Activated CD4-positive, alpha-beta T cell treated with anti-CD3 and anti-CD28 coated beads for 36 hours (primary cell): ENCODE measurements around the gene LIN54. TPM values are rescaled to one million over a fixed set of nuclear protein-coding genes. Genes with fewer than 3 reads are reported as not detected.
"Not testable (repeated sequence)": the region's sequence is repeated elsewhere in the genome, so short reads cannot be mapped to it uniquely, and the experiment has no call there.

Experiments
- ATAC-seq: fragments of 200-7000 bp; cut with Tn5 transposase; one replicate; pipeline ENCODE4 v1.10.0; 2021; ENCODE audit warnings: mild to moderate bottlenecking, moderate library complexity
- CTCF ChIA-PET: fragments of 350-600 bp; sonication (Branson Sonifier 250); formaldehyde crosslinking; loops from one replicate; lab custom pipeline; 2021; ENCODE audit warnings: antibody characterized with exemption; lab: Charles Lee
- POLR2A ChIA-PET: fragments of 350-600 bp; sonication (Branson Sonifier 250); formaldehyde crosslinking; loops from one replicate; lab custom pipeline; 2021; ENCODE audit warnings: antibody characterized with exemption, inconsistent platforms; lab: Charles Lee
- DNase-seq: peaks from one replicate; pipeline ENCODE4 v3.0.0-alpha.2; 2020
- H3K27ac Mint-ChIP-seq: one replicate; pipeline ENCODE4 v1.8.0; 2021; ENCODE audit warnings: mixed read lengths
- H3K27me3 Mint-ChIP-seq: one replicate; pipeline ENCODE4 v1.8.0; 2021; ENCODE audit warnings: mixed read lengths
- H3K36me3 Mint-ChIP-seq: one replicate; pipeline ENCODE4 v1.8.0; 2021; ENCODE audit warnings: low read depth, mixed read lengths
- H3K4me1 Mint-ChIP-seq: one replicate; pipeline ENCODE4 v1.8.0; 2021; ENCODE audit warnings: mixed read lengths
- H3K4me3 Mint-ChIP-seq: one replicate; pipeline ENCODE4 v1.8.0; 2021; ENCODE audit warnings: mild to moderate bottlenecking, moderate library complexity, mixed read lengths
- H3K9me3 Mint-ChIP-seq: one replicate; pipeline ENCODE4 v1.8.0; 2021; ENCODE audit warnings: low read depth, mixed read lengths
- intact Hi-C, 2 experiments: fragments of 100-400 bp; cut with DNase I in 1 of 2; cut with micrococcal nuclease in 1 of 2; formaldehyde crosslinking; loops; one replicate each; pipeline versions ENCODE4 v1.14.2 to v1.15.1; 2022 to 2024; cut with DNase I, micrococcal nuclease
- total RNA-seq, 2 experiments: library from RNA; stranded (reverse); gene quantifications; one replicate each; pipeline ENCODE4 v1.2.3, GENCODE V29; 2021

LIN54 gene
- total RNA-seq, 2 experiments from 2014 or later, result 23.5 to 31.7 TPM

- ChIA-PET POLR2A (no interaction called here), CTCF (interaction anchor here (0.6 to 1.2 kb wide), 2 partner anchors 17 to 128 kb away, joined by 4 to 5 read pairs; no protein-coding TSS in a partner anchor)
- no peak overlapping the region for H3K27ac Mint-ChIP-seq
- peaks cover 8% of the 10 kb centered on the region for H3K9me3 Mint-ChIP-seq
- intact Hi-C loops, result no loop called here
- H3K4me3 Mint-ChIP-seq, result no peak overlapping the region
- peaks cover 5% of the 10 kb centered on the region for H3K4me1 Mint-ChIP-seq
- no peaks in the 10 kb centered on the region for H3K36me3 Mint-ChIP-seq
- H3K27me3 Mint-ChIP-seq, result no peaks in the 10 kb centered on the region
- no peak for DNase-seq
- no peak for ATAC-seq
Observed at GRCh38 chr4:83029688-83030087, 19.1 kb upstream of the LIN54 start.

GRCh38 chr4:83028976-83029375 lies 18.4 kb upstream of the LIN54 start:
- Mint-ChIP-seq H3K9me3 (peaks cover 8% of the 10 kb centered on the region), H3K36me3 (no peaks in the 10 kb centered on the region), H3K27ac (no peak overlapping the region), H3K4me3 (no peak overlapping the region), H3K4me1 (peaks cover 5% of the 10 kb centered on the region), H3K27me3 (no peaks in the 10 kb centered on the region)
- intact Hi-C loops, result no loop called here
- ChIA-PET CTCF (no interaction called here), POLR2A (no interaction called here)
- ATAC-seq (no peak), DNase-seq (no peak)

GRCh38 chr4:83025563-83025962 lies 14.9 kb upstream of the LIN54 start:
- H3K36me3 Mint-ChIP-seq, result no peaks in the 10 kb centered on the region
- H3K27ac Mint-ChIP-seq, result no peak overlapping the region
- no peak for DNase-seq
- H3K4me1 Mint-ChIP-seq, result no peaks in the 10 kb centered on the region
- no peak overlapping the region for H3K4me3 Mint-ChIP-seq
- intact Hi-C loops, result no loop called here
- ChIA-PET POLR2A (no interaction called here), CTCF (interaction anchor here (1.0 kb wide), 2 partner anchors 9 to 13 kb away, joined by 3 read pairs; partner anchors contain the start of gene COPS4)
- no peaks in the 10 kb centered on the region for H3K27me3 Mint-ChIP-seq
- peaks cover 8% of the 10 kb centered on the region for H3K9me3 Mint-ChIP-seq
- no peak for ATAC-seq

GRCh38 chr4:83024233-83024632 lies 13.6 kb upstream of the LIN54 start:
- intact Hi-C loops, result no loop called here
- CTCF ChIA-PET, result no interaction called here
- DNase-seq (no peak), ATAC-seq (no peak)
- peaks cover 8% of the 10 kb centered on the region for H3K9me3 Mint-ChIP-seq
- H3K36me3 Mint-ChIP-seq, result no peaks in the 10 kb centered on the region
- peaks cover 5% of the 10 kb centered on the region for H3K4me1 Mint-ChIP-seq
- no peak overlapping the region for H3K27ac Mint-ChIP-seq
- no peak overlapping the region for H3K4me3 Mint-ChIP-seq
- POLR2A ChIA-PET, result no interaction called here
- no peaks in the 10 kb centered on the region for H3K27me3 Mint-ChIP-seq

- H3K27ac Mint-ChIP-seq, H3K4me1 Mint-ChIP-seq, DNase-seq, H3K4me3 Mint-ChIP-seq, POLR2A ChIA-PET, intact Hi-C loops, H3K9me3 Mint-ChIP-seq, H3K27me3 Mint-ChIP-seq, ATAC-seq, H3K36me3 Mint-ChIP-seq, CTCF ChIA-PET: not testable (repeated sequence)
Observed at GRCh38 chr4:83023599-83023998, 13.0 kb upstream of the LIN54 start.

- DNase-seq (no peak), ATAC-seq (no peak)
- POLR2A ChIA-PET, result interaction anchor here (1.4 kb wide), 1 partner anchor 12 kb away, joined by 5 read pairs; the partner anchor contains the start of gene COPS4
- H3K9me3 Mint-ChIP-seq, result peaks cover 8% of the 10 kb centered on the region
- peaks cover 5% of the 10 kb centered on the region for H3K4me1 Mint-ChIP-seq
- CTCF ChIA-PET, result interaction anchor here (1.5 kb wide), 1 partner anchor 10 kb away, joined by 3 read pairs; no protein-coding TSS in a partner anchor
- no peak overlapping the region for H3K4me3 Mint-ChIP-seq
- H3K27me3 Mint-ChIP-seq, result no peaks in the 10 kb centered on the region
- H3K27ac Mint-ChIP-seq, result no peak overlapping the region
- no peaks in the 10 kb centered on the region for H3K36me3 Mint-ChIP-seq
- intact Hi-C loops, result no loop called here
Observed at GRCh38 chr4:83022724-83023450, 12.3 kb upstream of the LIN54 start.

GRCh38 chr4:83019794-83020494 lies 9.3 kb upstream of the LIN54 start:
- POLR2A ChIA-PET, result no interaction called here
- Mint-ChIP-seq H3K4me3 (no peak overlapping the region), H3K27ac (no peak overlapping the region), H3K36me3 (no peaks in the 10 kb centered on the region), H3K27me3 (no peaks in the 10 kb centered on the region), H3K4me1 (peaks cover 5% of the 10 kb centered on the region), H3K9me3 (peaks cover 1% of the 10 kb centered on the region)
- peak; percentile 81 for ATAC-seq
- DNase-seq, result no peak
- CTCF ChIA-PET, result interaction anchor here (0.6 to 0.9 kb wide), 4 partner anchors 8 to 86 kb away, joined by 3 read pairs; no protein-coding TSS in a partner anchor
- intact Hi-C loops, result loop anchor here (10.0 kb wide), 2 partner anchors 435 to 735 kb away; partner anchors contain the start of genes HELQ (in 1 of the 2) and MRPS18C (in 1 of the 2)

GRCh38 chr4:83013902-83014301 lies 3.3 kb upstream of the LIN54 start:
- no peak for DNase-seq
- no peaks in the 10 kb centered on the region for H3K27me3 Mint-ChIP-seq
- POLR2A ChIA-PET, result interaction anchor here (1.2 kb wide), 1 partner anchor 21 kb away, joined by 18 read pairs; the partner anchor contains the start of gene COPS4
- intact Hi-C loops, result loop anchor here (1.0 to 10.0 kb wide), 10 partner anchors 21 to 729 kb away; partner anchors contain the start of genes HELQ (in 2 of the 2), ABRAXAS1 (in 1 of the 2), COPS4 (in 1 of the 2) and ENOPH1 (in 1 of the 2)
- CTCF ChIA-PET, result interaction anchor here (0.6 to 4.2 kb wide), 4 partner anchors 16 to 50 kb away, joined by 3 to 28 read pairs (median 4); partner anchors contain the start of gene COPS4
- no peaks in the 10 kb centered on the region for H3K9me3 Mint-ChIP-seq
- peaks cover 24% of the 10 kb centered on the region for H3K4me1 Mint-ChIP-seq
- peak overlapping the region; percentile 93 for H3K27ac Mint-ChIP-seq
- ATAC-seq, result no peak
- H3K36me3 Mint-ChIP-seq, result peaks cover 3% of the 10 kb centered on the region
- H3K4me3 Mint-ChIP-seq, result peak overlapping the region; percentile 99

GRCh38 chr4:83013420-83013867 lies 2.8 kb upstream of the LIN54 start:
- intact Hi-C loops, result loop anchor here (1.0 to 10.0 kb wide), 10 partner anchors 22 to 729 kb away; partner anchors contain the start of genes HELQ (in 2 of the 2), ABRAXAS1 (in 1 of the 2), COPS4 (in 1 of the 2) and ENOPH1 (in 1 of the 2)
- DNase-seq (no peak), ATAC-seq (no peak)
- Mint-ChIP-seq H3K36me3 (peaks cover 3% of the 10 kb centered on the region), H3K27ac (peak overlapping the region; percentile 93), H3K27me3 (no peaks in the 10 kb centered on the region), H3K4me3 (peak overlapping the region; percentile 99), H3K4me1 (peaks cover 27% of the 10 kb centered on the region), H3K9me3 (no peaks in the 10 kb centered on the region)
- ChIA-PET POLR2A (interaction anchor here (0.7 to 1.2 kb wide), 5 partner anchors 14 to 584 kb away, joined by 4 to 18 read pairs (median 5); partner anchors contain the start of gene COPS4), CTCF (interaction anchor here (0.6 to 4.2 kb wide), 7 partner anchors 9 to 114 kb away, joined by 3 to 28 read pairs (median 4); partner anchors contain the start of gene COPS4)

- CTCF ChIA-PET, result interaction anchor here (0.6 to 4.2 kb wide), 10 partner anchors 9 to 113 kb away, joined by 3 to 28 read pairs (median 3); partner anchors contain the start of gene COPS4
Observed at GRCh38 chr4:83012687-83013419, 2.2 kb upstream of the LIN54 start.

More at GRCh38 chr4:83012687-83013419, 2.2 kb upstream of the LIN54 start:
- peak; percentile 99 for DNase-seq
- Mint-ChIP-seq H3K4me3 (peak overlapping the region; percentile 99), H3K27me3 (no peaks in the 10 kb centered on the region), H3K4me1 (peaks cover 31% of the 10 kb centered on the region), H3K36me3 (peaks cover 5% of the 10 kb centered on the region), H3K9me3 (no peaks in the 10 kb centered on the region), H3K27ac (peak overlapping the region; percentile 93)
- POLR2A ChIA-PET, result interaction anchor here (0.7 to 1.2 kb wide), 5 partner anchors 14 to 584 kb away, joined by 4 to 18 read pairs (median 5); partner anchors contain the start of gene COPS4
- ATAC-seq, result peak; percentile 88
- intact Hi-C loops, result loop anchor here (1.0 to 10.0 kb wide), 17 partner anchors 21 to 728 kb away; partner anchors contain the start of genes ENOPH1 (in 2 of the 2), HELQ (in 2 of the 2), HNRNPDL (in 2 of the 2) and ABRAXAS1 (in 1 of the 2)
